ENCODE data around the gene PPP2R2C. TPM values are rescaled to one million over a fixed set of nuclear protein-coding genes. Genes with fewer than 3 reads are reported as not detected.

The PPP2R2C gene
- total RNA-seq, 5 donors from 2014 or later (not counting 1 experiment from before 2014, with no cell fraction given), result 0.20 TPM; not detected in 4

DNA sequence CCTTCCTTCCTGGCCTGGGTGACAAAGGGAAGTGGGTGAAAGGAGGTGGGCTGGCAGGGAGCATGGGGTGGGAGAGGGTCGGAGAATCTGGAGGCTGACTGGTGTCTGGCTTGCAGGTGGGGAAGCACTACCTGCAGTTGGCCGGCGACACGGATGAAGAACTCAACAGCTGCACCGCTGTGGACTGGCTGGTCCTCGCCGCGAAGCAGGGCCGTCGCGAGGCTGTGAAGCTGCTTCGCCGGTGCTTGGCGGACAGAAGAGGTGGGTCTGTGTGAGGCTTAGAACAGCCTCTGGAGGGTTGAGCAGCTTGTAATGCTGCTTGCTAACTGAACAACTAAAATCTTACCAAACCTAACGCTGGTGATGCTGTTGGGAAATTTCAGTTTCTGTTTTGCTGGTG lies 183.5 kb downstream of the PPP2R2C start:
- Mint-ChIP-seq H3K4me1 (no peaks in the 10 kb centered on the region), H3K36me3 (peaks cover 14% of the 10 kb centered on the region), H3K27ac (no peak overlapping the region), H3K4me3 (no peak overlapping the region), H3K27me3 (no peaks in the 10 kb centered on the region), H3K9me3 (no peaks in the 10 kb centered on the region)
- POLR2A ChIA-PET, result no interaction called here
- no peak for DNase-seq
- WGBS (ENCODE audit: insufficient coverage), result 99% methylated on average over 11 of the region's 15 CpGs
- H3K27ac ChIP-seq (ENCODE audit: low read length), result no peak overlapping the region
- no peak for ATAC-seq (replicated peaks in 1 of 4)
- no peaks in the 10 kb centered on the region for H3K4me1 ChIP-seq (ENCODE audit: control insufficient read depth in 1 of 2, extremely low read depth in 1 of 2, insufficient read depth in 2 of 2, low read length in 2 of 2)
- H3K27me3 ChIP-seq (replicated peaks in 1 of 2; ENCODE audit: control insufficient read depth in 2 of 2, extremely low read depth in 1 of 2, insufficient read depth in 2 of 2, low read length in 1 of 2), result no peaks in the 10 kb centered on the region
- no peak overlapping the region for H3K4me3 ChIP-seq (ENCODE audit: control insufficient read depth in 1 of 2, extremely low read depth in 1 of 2, low read length in 1 of 2)
- H3K9me3 ChIP-seq, result no peaks in the 10 kb centered on the region
- peaks cover 2 to 9% of the 10 kb centered on the region in 2 donors for H3K36me3 ChIP-seq (ENCODE audit: control insufficient read depth in 2 of 2, extremely low read depth in 1 of 2, insufficient read depth in 1 of 2, low read length in 1 of 2)
- CTCF ChIA-PET, result no interaction called here

DNA sequence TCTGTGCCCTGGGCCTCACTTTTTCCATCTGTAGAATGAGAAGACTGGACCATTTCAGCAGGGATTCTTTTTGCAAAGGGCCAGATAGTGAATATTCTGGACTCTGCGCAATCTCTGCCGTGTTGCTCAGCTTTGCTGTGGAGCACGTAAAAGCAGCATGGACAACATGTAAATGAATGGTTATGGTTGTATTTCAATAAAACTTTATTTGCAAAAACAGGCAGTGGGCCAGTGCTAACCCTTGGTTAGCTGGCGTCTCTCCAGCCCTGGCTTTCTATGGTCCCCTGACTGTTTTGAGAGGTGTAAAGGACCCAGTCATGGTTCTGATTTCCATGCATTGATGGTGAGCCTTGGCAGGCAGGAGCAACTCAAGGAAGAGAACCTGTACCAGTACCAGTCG lies 184.1 kb downstream of the PPP2R2C start:
- no peak overlapping the region for H3K27ac Mint-ChIP-seq
- H3K9me3 Mint-ChIP-seq, result no peaks in the 10 kb centered on the region

DNA sequence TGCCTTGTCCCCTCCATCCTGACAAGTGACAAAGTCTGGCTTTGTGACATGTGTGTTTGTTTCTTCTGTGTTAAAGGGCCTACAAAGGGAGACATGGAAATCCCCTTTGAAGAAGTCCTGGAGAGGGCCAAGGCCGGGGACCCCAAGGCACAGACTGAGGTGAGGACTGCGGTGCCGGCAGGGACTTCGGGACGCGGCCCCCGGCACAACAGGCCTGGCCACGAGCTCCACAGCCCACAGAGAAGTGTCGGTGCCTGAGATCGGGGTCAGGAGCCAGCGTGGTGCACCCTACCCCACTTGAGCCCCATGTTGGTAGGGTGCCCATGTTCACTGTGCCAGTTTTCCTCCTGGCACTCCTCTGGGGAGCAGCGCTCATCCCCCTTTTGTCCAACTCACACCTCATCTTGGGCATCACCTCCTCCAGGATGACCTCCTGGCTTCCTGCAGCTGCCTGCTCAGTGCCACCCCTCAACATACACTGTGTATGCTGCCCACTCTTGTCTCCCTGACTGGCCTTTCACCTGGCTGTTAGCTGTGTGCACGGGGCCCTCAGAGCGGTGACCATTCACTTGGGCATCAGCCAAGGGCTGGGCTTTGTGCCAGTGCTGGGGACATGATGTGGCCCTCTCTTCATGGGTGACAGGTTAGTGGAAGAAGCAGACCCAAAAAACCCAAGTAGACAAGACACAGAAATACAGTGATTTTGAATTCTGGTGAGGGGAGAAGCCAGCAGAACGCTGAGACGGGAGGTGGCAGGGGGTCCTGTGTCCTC lies 185.2 kb downstream of the PPP2R2C start:
- no peak overlapping the region for H3K4me3 Mint-ChIP-seq
- H3K4me1 Mint-ChIP-seq, result no peaks in the 10 kb centered on the region
- H3K36me3 ChIP-seq (ENCODE audit: control insufficient read depth in 2 of 2, extremely low read depth in 1 of 2, insufficient read depth in 1 of 2, low read length in 1 of 2), result peaks cover 2 to 9% of the 10 kb centered on the region in 2 donors
- H3K27ac ChIP-seq (ENCODE audit: low read length), result no peak overlapping the region
- no peaks in the 10 kb centered on the region for H3K9me3 ChIP-seq
- no peak overlapping the region for H3K27ac Mint-ChIP-seq
- ATAC-seq (replicated peaks in 1 of 4) (no peak), DNase-seq (no peak)
- H3K4me3 ChIP-seq (ENCODE audit: control insufficient read depth in 1 of 2, extremely low read depth in 1 of 2, low read length in 1 of 2), result no peak overlapping the region
- ChIA-PET POLR2A (no interaction called here), CTCF (no interaction called here)
- H3K27me3 Mint-ChIP-seq, result no peaks in the 10 kb centered on the region
- WGBS (ENCODE audit: insufficient coverage), result 91% methylated on average over 14 of the region's 16 CpGs
- H3K4me1 ChIP-seq (ENCODE audit: control insufficient read depth in 1 of 2, extremely low read depth in 1 of 2, insufficient read depth in 2 of 2, low read length in 2 of 2), result no peaks in the 10 kb centered on the region
- H3K27me3 ChIP-seq (replicated peaks in 1 of 2; ENCODE audit: control insufficient read depth in 2 of 2, extremely low read depth in 1 of 2, insufficient read depth in 2 of 2, low read length in 1 of 2), result no peaks in the 10 kb centered on the region
- H3K36me3 Mint-ChIP-seq, result peaks cover 14% of the 10 kb centered on the region
- H3K9me3 Mint-ChIP-seq, result no peaks in the 10 kb centered on the region

More for the DNA sequence above, 184.1 kb downstream of the PPP2R2C start:
- Mint-ChIP-seq H3K36me3 (peaks cover 14% of the 10 kb centered on the region), H3K4me1 (no peaks in the 10 kb centered on the region), H3K4me3 (no peak overlapping the region), H3K27me3 (no peaks in the 10 kb centered on the region)
- Histone ChIP-seq H3K4me1 (ENCODE audit: control insufficient read depth in 1 of 2, extremely low read depth in 1 of 2, insufficient read depth in 2 of 2, low read length in 2 of 2) (no peaks in the 10 kb centered on the region), H3K36me3 (ENCODE audit: control insufficient read depth in 2 of 2, extremely low read depth in 1 of 2, insufficient read depth in 1 of 2, low read length in 1 of 2) (peaks cover 2 to 9% of the 10 kb centered on the region in 2 donors), H3K9me3 (no peaks in the 10 kb centered on the region), H3K27me3 (replicated peaks in 1 of 2; ENCODE audit: control insufficient read depth in 2 of 2, extremely low read depth in 1 of 2, insufficient read depth in 2 of 2, low read length in 1 of 2) (no peaks in the 10 kb centered on the region), H3K4me3 (ENCODE audit: control insufficient read depth in 1 of 2, extremely low read depth in 1 of 2, low read length in 1 of 2) (no peak overlapping the region), H3K27ac (ENCODE audit: low read length) (no peak overlapping the region)
- CTCF ChIA-PET, result no interaction called here
- POLR2A ChIA-PET, result no interaction called here
- ATAC-seq (replicated peaks in 1 of 4), result no peak
- 92% methylated on average over 5 of the region's 5 CpGs for WGBS (ENCODE audit: insufficient coverage)
- DNase-seq, result no peak

DNA sequence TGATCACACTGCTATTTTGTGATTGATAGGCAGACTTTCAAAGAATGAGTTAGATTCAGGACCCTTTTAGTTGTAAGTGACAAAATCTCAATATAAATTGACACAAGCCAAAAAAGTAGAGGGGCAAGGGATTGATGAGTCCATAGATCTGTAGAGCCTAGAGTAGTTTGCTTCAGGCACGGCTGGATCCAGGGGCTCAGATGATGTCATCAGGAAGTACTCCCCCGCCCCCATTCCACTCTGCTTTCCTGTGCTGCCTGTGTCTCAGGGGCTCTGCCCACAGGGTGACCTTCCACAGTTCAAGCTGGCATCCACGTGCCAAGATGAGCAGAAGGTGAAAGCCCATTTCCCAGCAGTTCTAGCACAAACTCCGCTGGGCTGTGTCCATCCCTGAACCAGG lies 189.1 kb downstream of the PPP2R2C start:
- ChIA-PET CTCF (no interaction called here), POLR2A (no interaction called here)
- peaks cover 0 to 6% of the 10 kb centered on the region in 2 donors for H3K36me3 ChIP-seq (ENCODE audit: control insufficient read depth in 2 of 2, extremely low read depth in 1 of 2, insufficient read depth in 1 of 2, low read length in 1 of 2)
- peaks cover 6% of the 10 kb centered on the region for H3K36me3 Mint-ChIP-seq
- H3K27ac ChIP-seq (ENCODE audit: low read length), result no peak overlapping the region
- no peak overlapping the region for H3K4me3 Mint-ChIP-seq
- ATAC-seq (replicated peaks in 1 of 4) (no peak), DNase-seq (no peak)
- H3K4me1 ChIP-seq (ENCODE audit: control insufficient read depth in 1 of 2, extremely low read depth in 1 of 2, insufficient read depth in 2 of 2, low read length in 2 of 2), result peaks cover 0 to 9% of the 10 kb centered on the region in 2 experiments
- no peak overlapping the region for H3K27ac Mint-ChIP-seq
- no peak overlapping the region for H3K4me3 ChIP-seq (ENCODE audit: control insufficient read depth in 1 of 2, extremely low read depth in 1 of 2, low read length in 1 of 2)
- peaks cover 6 to 12% (median 10%) of the 10 kb centered on the region in 3 donors for H3K4me1 Mint-ChIP-seq
- no peaks in the 10 kb centered on the region for H3K9me3 Mint-ChIP-seq
- no peaks in the 10 kb centered on the region for H3K27me3 Mint-ChIP-seq
- H3K27me3 ChIP-seq (replicated peaks in 1 of 2; ENCODE audit: control insufficient read depth in 2 of 2, extremely low read depth in 1 of 2, insufficient read depth in 2 of 2, low read length in 1 of 2), result no peaks in the 10 kb centered on the region
- 71% methylated on average over 2 of the region's 4 CpGs for WGBS (ENCODE audit: insufficient coverage)
- H3K9me3 ChIP-seq, result no peaks in the 10 kb centered on the region

DNA sequence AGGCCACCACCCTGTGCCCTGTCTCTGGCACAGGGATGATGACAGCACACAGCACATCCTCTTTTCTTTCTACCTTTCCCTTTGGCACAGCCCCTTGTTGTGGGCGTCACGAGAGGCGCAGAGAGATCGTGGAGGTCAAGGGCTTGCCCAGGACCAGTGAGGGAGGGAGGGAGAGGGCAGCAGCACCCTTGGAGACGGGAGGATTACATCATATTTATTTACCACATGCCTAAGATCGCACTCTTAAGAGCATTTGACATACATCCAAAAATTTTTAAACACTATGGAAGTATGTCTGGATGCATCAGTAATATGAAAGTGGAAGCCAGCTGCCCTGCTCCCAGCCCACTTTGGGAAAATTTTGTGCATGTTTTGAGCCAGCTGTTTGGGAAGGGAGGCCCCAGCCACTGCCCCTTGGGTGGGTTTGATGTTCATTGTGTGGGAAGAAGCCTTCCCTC lies 190.1 kb downstream of the PPP2R2C start:
- Histone ChIP-seq H3K4me3 (ENCODE audit: control insufficient read depth in 1 of 2, extremely low read depth in 1 of 2, low read length in 1 of 2) (no peak overlapping the region), H3K9me3 (no peaks in the 10 kb centered on the region), H3K4me1 (ENCODE audit: control insufficient read depth in 1 of 2, extremely low read depth in 1 of 2, insufficient read depth in 2 of 2, low read length in 2 of 2) (peaks cover 0 to 15% of the 10 kb centered on the region in 2 experiments), H3K27ac (ENCODE audit: low read length) (no peak overlapping the region), H3K27me3 (replicated peaks in 1 of 2; ENCODE audit: control insufficient read depth in 2 of 2, extremely low read depth in 1 of 2, insufficient read depth in 2 of 2, low read length in 1 of 2) (no peaks in the 10 kb centered on the region), H3K36me3 (ENCODE audit: control insufficient read depth in 2 of 2, extremely low read depth in 1 of 2, insufficient read depth in 1 of 2, low read length in 1 of 2) (peaks cover 0 to 5% of the 10 kb centered on the region in 2 donors)
- H3K9me3 Mint-ChIP-seq, result no peaks in the 10 kb centered on the region
- ChIA-PET CTCF (no interaction called here), POLR2A (no interaction called here)
- ATAC-seq (replicated peaks in 1 of 4), result no peak
- H3K4me1 Mint-ChIP-seq, result peaks cover 6 to 14% (median 12%) of the 10 kb centered on the region in 3 donors
- DNase-seq, result no peak
- no CpG with 5 or more reads among the region's 6 CpGs for WGBS (ENCODE audit: insufficient coverage)
- peaks cover 1% of the 10 kb centered on the region for H3K36me3 Mint-ChIP-seq
- no peak overlapping the region for H3K4me3 Mint-ChIP-seq
- H3K27ac Mint-ChIP-seq, result no peak overlapping the region
- no peaks in the 10 kb centered on the region for H3K27me3 Mint-ChIP-seq

DNA sequence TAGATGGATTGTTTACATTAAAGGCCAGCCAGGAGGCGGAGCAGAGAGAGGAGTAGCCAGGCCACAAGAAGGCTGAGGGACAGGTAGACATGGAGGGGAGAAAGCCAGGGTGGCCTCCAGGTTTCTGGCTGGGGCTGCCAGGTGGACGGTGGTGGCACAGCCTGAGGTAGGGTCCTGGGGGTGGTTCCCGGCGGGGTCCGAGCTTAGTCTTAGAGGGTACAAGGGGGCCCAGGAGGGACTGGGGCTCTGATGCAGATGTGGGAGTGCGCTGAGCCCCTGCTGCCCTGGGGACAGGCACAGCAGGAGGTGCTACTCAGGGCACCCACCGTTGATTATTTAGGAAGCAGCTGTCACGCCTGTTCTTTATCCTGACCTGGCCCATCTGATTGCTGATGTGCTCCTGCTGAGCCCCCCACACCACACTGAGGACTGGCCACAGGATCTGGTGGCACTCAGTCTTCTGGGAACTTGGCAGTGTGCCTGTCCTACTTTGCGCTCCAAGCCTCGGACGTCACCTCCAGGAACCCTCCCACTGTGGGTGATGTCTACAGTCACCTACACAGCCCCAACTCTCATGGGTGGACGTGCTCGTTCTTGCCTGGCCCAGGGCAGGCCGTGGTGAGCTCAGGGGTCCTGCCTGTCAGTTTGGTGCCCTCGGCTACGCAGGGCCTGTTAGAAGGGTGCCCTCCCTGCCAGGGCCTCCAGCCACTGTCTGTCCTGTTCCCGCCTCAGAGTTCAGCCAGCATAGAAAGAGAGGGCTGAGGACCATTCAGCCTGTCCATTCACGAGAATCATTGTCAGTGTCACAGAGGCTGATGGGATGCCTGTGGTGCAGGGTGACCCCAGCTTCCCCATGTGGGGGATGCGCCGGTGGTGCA lies 190.7 kb downstream of the PPP2R2C start:
- 85% methylated on average over 18 of the region's 20 CpGs for WGBS (ENCODE audit: insufficient coverage)
- peaks cover 0 to 15% of the 10 kb centered on the region in 2 experiments for H3K4me1 ChIP-seq (ENCODE audit: control insufficient read depth in 1 of 2, extremely low read depth in 1 of 2, insufficient read depth in 2 of 2, low read length in 2 of 2)
- H3K36me3 ChIP-seq (ENCODE audit: control insufficient read depth in 2 of 2, extremely low read depth in 1 of 2, insufficient read depth in 1 of 2, low read length in 1 of 2), result no peaks in the 10 kb centered on the region
- POLR2A ChIA-PET, result no interaction called here
- H3K4me3 Mint-ChIP-seq, result no peak overlapping the region
- DNase-seq (no peak), ATAC-seq (replicated peaks in 1 of 4) (no peak)
- H3K4me3 ChIP-seq (ENCODE audit: control insufficient read depth in 1 of 2, extremely low read depth in 1 of 2, low read length in 1 of 2), result no peak overlapping the region
- H3K27ac Mint-ChIP-seq, result no peak overlapping the region
- no peaks in the 10 kb centered on the region for H3K9me3 Mint-ChIP-seq
- CTCF ChIA-PET, result no interaction called here
- H3K36me3 Mint-ChIP-seq, result no peaks in the 10 kb centered on the region
- H3K4me1 Mint-ChIP-seq, result peaks cover 6 to 14% (median 12%) of the 10 kb centered on the region in 3 donors
- no peaks in the 10 kb centered on the region for H3K9me3 ChIP-seq
- no peaks in the 10 kb centered on the region for H3K27me3 Mint-ChIP-seq
- peaks cover 0 to 2% of the 10 kb centered on the region in 2 experiments for H3K27me3 ChIP-seq (replicated peaks in 1 of 2; ENCODE audit: control insufficient read depth in 2 of 2, extremely low read depth in 1 of 2, insufficient read depth in 2 of 2, low read length in 1 of 2)
- H3K27ac ChIP-seq (ENCODE audit: low read length), result no peak overlapping the region
